PC-3 (cell line): ENCODE data around the gene PLCL2. TPM values are rescaled to one million over a fixed set of nuclear protein-coding genes. Genes with fewer than 3 reads are reported as not detected.

Experiments
- ATAC-seq: fragments of 200-7000 bp; cut with Tn5 transposase; 2 replicates; pipeline ENCODE4 v1.9.1; 2020; ENCODE audit warnings: mild to moderate bottlenecking, moderate library complexity
- BruUV-seq: library from RNA; stranded (reverse); fragments of 400-500 nt; replicated peaks from 2 replicates; lab custom pipeline; 2021; lab: Mats Ljungman, UMichigan
- CTCF ChIA-PET: fragments of 300-600 bp; sonication (Branson Sonifier 250); formaldehyde crosslinking; loops from one replicate; lab custom pipeline; 2022; ENCODE audit warnings: antibody characterized with exemption; lab: Charles Lee
- POLR2A ChIA-PET: fragments of 300-600 bp; sonication (Branson Sonifier 250); formaldehyde crosslinking; loops from one replicate; lab custom pipeline; 2022; ENCODE audit warnings: antibody characterized with exemption; ENCODE audit not compliant: unreplicated experiment; lab: Charles Lee
- DNase-seq: peaks from one replicate; pipeline ENCODE4 v3.0.0-alpha.2; 2015
- H2AFZ ChIP-seq: fragments of 300-600 bp; sonication (generic); 2 replicates; pipeline ENCODE4 v1.6.0; 2016; ENCODE audit warnings: antibody characterized with exemption, low read length
- H3F3A ChIP-seq: fragments of 300-600 bp; sonication (generic); one replicate; pipeline ENCODE4 v1.6.0; 2017; ENCODE audit warnings: antibody characterized with exemption, low read length, control low read depth, mild to moderate bottlenecking; ENCODE audit not compliant: unreplicated experiment
- H3K27ac ChIP-seq: fragments of 300-600 bp; sonication (generic); 2 replicates; pipeline ENCODE4 v1.5.1; 2016; ENCODE audit warnings: mild to moderate bottlenecking, low read length
- H3K27me3 ChIP-seq: fragments of 300-600 bp; sonication (generic); 2 replicates; pipeline ENCODE4 v1.6.1; 2016; ENCODE audit warnings: low read length, mixed read lengths
- H3K36me3 ChIP-seq: fragments of 300-600 bp; sonication (generic); 2 replicates; pipeline ENCODE4 v1.6.1; 2016; ENCODE audit warnings: low read depth, mixed run types, low read length, mixed read lengths
- H3K4me1 ChIP-seq: fragments of 300-600 bp; sonication (generic); 2 replicates; pipeline ENCODE4 v1.5.1; 2016; ENCODE audit warnings: low read length; ENCODE audit not compliant: insufficient read depth
- H3K4me2 ChIP-seq: fragments of 300-600 bp; sonication (generic); 2 replicates; pipeline ENCODE4 v1.6.0; 2016; ENCODE audit warnings: low read length
- H3K4me3 ChIP-seq: fragments of 300-600 bp; sonication (generic); 2 replicates; pipeline ENCODE4 v1.5.1; 2016; ENCODE audit warnings: mild to moderate bottlenecking, low read length, mixed read lengths
- H3K79me2 ChIP-seq: fragments of 300-600 bp; sonication (generic); 2 replicates; pipeline ENCODE4 v1.6.1; 2017; ENCODE audit warnings: low read length, mixed read lengths
- H3K9ac ChIP-seq: fragments of 300-600 bp; sonication (generic); 2 replicates; pipeline ENCODE4 v1.6.0; 2016; ENCODE audit warnings: mild to moderate bottlenecking, low read length
- H3K9me2 ChIP-seq: fragments of 300-600 bp; sonication (generic); replicated peaks from 2 replicates; pipeline ENCODE4 v1.6.1; 2016; ENCODE audit warnings: mixed run types, low read length, mixed read lengths
- H3K9me3 ChIP-seq: fragments of 300-600 bp; sonication (generic); 2 replicates; pipeline ENCODE4 v1.6.1; 2016; ENCODE audit warnings: low read length, mixed read lengths
- H4K20me1 ChIP-seq: fragments of 300-600 bp; sonication (generic); 2 replicates; pipeline ENCODE4 v1.6.1; 2016; ENCODE audit warnings: low read length, mixed read lengths
- EZH2 ChIP-seq: fragments of 300-600 bp; sonication (generic); IDR thresholded peaks from one replicate; pipeline ENCODE4 v1.6.1; 2017; ENCODE audit warnings: antibody characterized with exemption, mild to moderate bottlenecking, low read length; ENCODE audit not compliant: unreplicated experiment
- EZH2phosphoT487 ChIP-seq: fragments of 300-600 bp; sonication (generic); IDR thresholded peaks from 2 replicates; pipeline ENCODE4 v1.6.1; 2018; ENCODE audit warnings: mild to moderate bottlenecking, antibody characterized with exemption, low read length, borderline replicate concordance
- intact Hi-C: fragments of 100-400 bp; cut with micrococcal nuclease; formaldehyde crosslinking; loops from 2 replicates; pipeline ENCODE4 v1.9.0; 2023
- total RNA-seq: library from RNA; depleted of rRNA; stranded (reverse); fragments of >200 nt; gene quantifications from 2 replicates; pipeline ENCODE4 v1.2.3, GENCODE V29; 2014
- TF ChIP-seq, protein P1 (sequence below): fragments of 300-600 bp; sonication (generic); conservative IDR thresholded peaks from 2 replicates; pipeline ENCODE4 v1.5.1; 2017; ENCODE audit warnings: antibody characterized with exemption, low read depth, mild to moderate bottlenecking, low read length

Gene PLCL2
- total RNA-seq, 1 experiment from 2014 or later: 9.8 TPM

DNA sequence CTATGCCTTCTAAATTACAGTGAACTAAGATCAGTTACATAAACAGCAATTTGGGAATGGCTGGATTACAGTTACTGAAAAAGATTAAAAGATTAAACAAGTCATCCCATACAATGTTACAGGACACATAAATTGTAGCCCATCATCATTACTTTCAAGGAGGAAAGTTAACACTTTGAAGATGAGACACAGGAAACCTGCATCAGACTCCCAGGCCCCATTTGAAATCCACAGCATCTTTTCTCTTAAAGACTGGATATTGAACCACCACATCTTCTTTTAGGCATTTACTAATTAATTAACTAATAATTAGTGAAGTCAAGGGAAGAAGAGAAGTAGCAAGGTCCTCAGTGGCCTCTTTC is 170.2 kb downstream of the PLCL2 start:
- no peak overlapping the region for H3K9ac ChIP-seq
- H3K9me2 ChIP-seq: no peaks in the 10 kb centered on the region
- no peak overlapping the region for H3K4me3 ChIP-seq
- H3K4me1 ChIP-seq: no peaks in the 10 kb centered on the region
- BruUV-seq: no TSS peak
- H3K4me2 ChIP-seq: no peak overlapping the region
- intact Hi-C loops: no loop called here
- ATAC-seq (no peak), DNase-seq (no peak)
- no peak overlapping the region for H3K27ac ChIP-seq
- H3F3A ChIP-seq: no peaks in the 10 kb centered on the region
- ChIA-PET CTCF (no interaction called here), POLR2A (no interaction called here)
- no peaks in the 10 kb centered on the region for H3K27me3 ChIP-seq
- H3K79me2 ChIP-seq: no peaks in the 10 kb centered on the region
- TF ChIP-seq EZH2phosphoT487 (no peak), EZH2 (no peak)
- TF ChIP-seq, protein P1, sequence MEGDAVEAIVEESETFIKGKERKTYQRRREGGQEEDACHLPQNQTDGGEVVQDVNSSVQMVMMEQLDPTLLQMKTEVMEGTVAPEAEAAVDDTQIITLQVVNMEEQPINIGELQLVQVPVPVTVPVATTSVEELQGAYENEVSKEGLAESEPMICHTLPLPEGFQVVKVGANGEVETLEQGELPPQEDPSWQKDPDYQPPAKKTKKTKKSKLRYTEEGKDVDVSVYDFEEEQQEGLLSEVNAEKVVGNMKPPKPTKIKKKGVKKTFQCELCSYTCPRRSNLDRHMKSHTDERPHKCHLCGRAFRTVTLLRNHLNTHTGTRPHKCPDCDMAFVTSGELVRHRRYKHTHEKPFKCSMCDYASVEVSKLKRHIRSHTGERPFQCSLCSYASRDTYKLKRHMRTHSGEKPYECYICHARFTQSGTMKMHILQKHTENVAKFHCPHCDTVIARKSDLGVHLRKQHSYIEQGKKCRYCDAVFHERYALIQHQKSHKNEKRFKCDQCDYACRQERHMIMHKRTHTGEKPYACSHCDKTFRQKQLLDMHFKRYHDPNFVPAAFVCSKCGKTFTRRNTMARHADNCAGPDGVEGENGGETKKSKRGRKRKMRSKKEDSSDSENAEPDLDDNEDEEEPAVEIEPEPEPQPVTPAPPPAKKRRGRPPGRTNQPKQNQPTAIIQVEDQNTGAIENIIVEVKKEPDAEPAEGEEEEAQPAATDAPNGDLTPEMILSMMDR: no peak
- H4K20me1 ChIP-seq: no peaks in the 10 kb centered on the region
- no peaks in the 10 kb centered on the region for H3K9me3 ChIP-seq
- H2AFZ ChIP-seq: no peak overlapping the region
- no peaks in the 10 kb centered on the region for H3K36me3 ChIP-seq

DNA sequence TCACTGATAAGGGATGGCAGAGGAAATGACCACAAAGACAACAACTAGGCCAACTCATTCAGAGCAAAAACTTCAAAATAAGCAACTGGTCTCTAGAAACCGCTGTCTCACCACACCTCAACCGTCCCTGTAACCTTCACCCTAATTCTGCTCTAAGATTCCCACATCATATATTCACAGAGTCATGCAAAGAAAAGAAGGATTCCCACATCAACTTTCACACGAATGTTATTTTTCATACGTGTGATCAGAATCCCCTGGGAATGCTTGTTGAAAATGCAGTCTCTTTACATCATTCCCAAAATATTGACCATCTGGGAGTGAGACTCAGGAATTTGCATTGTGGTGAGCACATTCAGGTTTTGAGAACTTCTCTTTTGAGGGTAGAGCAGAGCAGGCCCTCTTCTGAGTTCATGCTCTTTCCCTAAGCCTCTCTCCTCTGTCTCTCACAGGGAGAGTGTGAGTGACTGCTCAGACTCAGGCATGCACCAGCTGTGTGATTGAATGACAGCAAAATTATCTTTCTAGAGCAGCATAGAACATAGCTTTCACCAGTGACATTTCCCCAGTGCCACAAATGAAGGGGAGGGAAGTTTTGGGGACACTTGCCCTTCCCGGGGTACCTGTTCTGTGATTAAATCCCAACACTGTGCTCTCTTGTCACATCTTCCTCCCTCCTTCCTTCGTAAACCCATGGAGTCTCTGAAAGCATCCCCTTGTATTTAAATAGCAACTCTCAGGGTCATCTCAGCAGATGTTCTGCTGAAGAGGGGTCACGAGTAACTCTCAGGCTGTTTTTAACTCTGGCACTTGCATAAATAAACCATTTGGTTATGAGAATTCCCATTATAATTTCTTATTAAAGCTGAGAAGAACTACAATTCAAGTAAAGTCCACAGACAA is 170.9 kb downstream of the PLCL2 start:
- TF ChIP-seq, protein P1: no peak
- TF ChIP-seq EZH2phosphoT487 (no peak), EZH2 (no peak)
- no peak overlapping the region for H3K4me2 ChIP-seq
- H3K79me2 ChIP-seq: no peaks in the 10 kb centered on the region
- no peak overlapping the region for H3K9ac ChIP-seq
- H3K9me2 ChIP-seq: no peaks in the 10 kb centered on the region
- H3K4me1 ChIP-seq: no peaks in the 10 kb centered on the region
- H3K27ac ChIP-seq: no peak overlapping the region
- ChIA-PET POLR2A (no interaction called here), CTCF (interaction anchor here (0.7 kb wide), 1 partner anchor 539 kb away, joined by 3 read pairs; no protein-coding TSS in a partner anchor)
- H4K20me1 ChIP-seq: no peaks in the 10 kb centered on the region
- ATAC-seq (no peak), DNase-seq (no peak)
- BruUV-seq: no TSS peak
- intact Hi-C loops: no loop called here
- no peak overlapping the region for H2AFZ ChIP-seq
- no peaks in the 10 kb centered on the region for H3K27me3 ChIP-seq
- H3K9me3 ChIP-seq: no peaks in the 10 kb centered on the region
- no peaks in the 10 kb centered on the region for H3K36me3 ChIP-seq
- H3K4me3 ChIP-seq: no peak overlapping the region
- H3F3A ChIP-seq: no peaks in the 10 kb centered on the region

DNA sequence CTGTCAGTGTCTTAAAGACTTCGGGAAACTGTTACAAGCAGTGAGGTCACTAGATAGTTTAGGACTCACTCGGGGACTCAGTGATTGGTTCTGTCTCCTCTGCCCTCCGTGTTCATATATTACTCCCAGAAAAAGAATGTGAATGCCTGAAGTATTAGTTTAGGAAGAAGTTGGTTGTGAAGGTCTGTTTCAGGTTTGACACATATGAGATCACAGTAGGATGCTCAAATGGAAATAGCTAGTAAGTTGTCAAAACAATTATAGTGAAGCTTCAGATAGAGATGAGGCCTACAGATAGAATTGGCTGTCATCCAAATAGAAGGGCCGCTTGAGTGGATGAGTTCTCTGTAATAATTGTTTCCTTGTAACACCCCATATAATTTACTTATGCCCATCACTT is 172.6 kb downstream of the PLCL2 start:
- H3K9me2 ChIP-seq: no peaks in the 10 kb centered on the region
- DNase-seq (no peak), ATAC-seq (no peak)
- no peak overlapping the region for H3K4me2 ChIP-seq
- no peaks in the 10 kb centered on the region for H3K36me3 ChIP-seq
- H3K9ac ChIP-seq: no peak overlapping the region
- no peaks in the 10 kb centered on the region for H3K27me3 ChIP-seq
- intact Hi-C loops: no loop called here
- H2AFZ ChIP-seq: no peak overlapping the region
- BruUV-seq: no TSS peak
- no peaks in the 10 kb centered on the region for H3K9me3 ChIP-seq
- H3K4me3 ChIP-seq: no peak overlapping the region
- no peak overlapping the region for H3K27ac ChIP-seq
- H3F3A ChIP-seq: no peaks in the 10 kb centered on the region
- no peaks in the 10 kb centered on the region for H4K20me1 ChIP-seq
- no peaks in the 10 kb centered on the region for H3K4me1 ChIP-seq
- CTCF ChIA-PET: no interaction called here
- POLR2A ChIA-PET: interaction anchor here (0.5 kb wide), 1 partner anchor 8 kb away, joined by 17 read pairs; no protein-coding TSS in a partner anchor
- no peaks in the 10 kb centered on the region for H3K79me2 ChIP-seq
- TF ChIP-seq EZH2phosphoT487 (no peak), EZH2 (no peak)
- TF ChIP-seq, protein P1: no peak
